Activated CD8-positive, alpha-beta memory T cell treated with anti-CD3 and anti-CD28 coated beads, Interleukin-2, amount 10 ng/mL, durations not matched to agents 7 days and 5 days (primary cell): ENCODE results near the gene MAP4K2. TPM values are rescaled to one million over a fixed set of nuclear protein-coding genes. Genes with fewer than 3 reads are reported as not detected.

Source experiments
- ATAC-seq: fragments of 150-1000 bp; cut with Tn5 transposase; one replicate; pipeline ENCODE4 v1.10.0; 2021; ENCODE audit warnings: moderate library complexity
- CTCF ChIA-PET: fragments of 350-600 bp; sonication (Branson Sonifier 250); formaldehyde crosslinking; loops from one replicate; lab custom pipeline; 2021; ENCODE audit warnings: antibody characterized with exemption; lab: Charles Lee
- DNase-seq: peaks from one replicate; pipeline ENCODE4 v3.0.0-alpha.2; 2020
- H3K27ac Mint-ChIP-seq: one replicate; pipeline ENCODE4 v1.8.0; 2021; ENCODE audit warnings: mild to moderate bottlenecking, mixed read lengths
- H3K27me3 Mint-ChIP-seq: one replicate; pipeline ENCODE4 v1.8.0; 2021; ENCODE audit warnings: mixed read lengths
- H3K36me3 Mint-ChIP-seq: one replicate; pipeline ENCODE4 v1.8.0; 2021; ENCODE audit warnings: mild to moderate bottlenecking, mixed read lengths
- H3K4me1 Mint-ChIP-seq: one replicate; pipeline ENCODE4 v1.8.0; 2021; ENCODE audit warnings: mixed read lengths
- H3K4me3 Mint-ChIP-seq: one replicate; pipeline ENCODE4 v1.8.0; 2021; ENCODE audit warnings: mild to moderate bottlenecking, moderate library complexity, mixed read lengths
- H3K9me3 Mint-ChIP-seq: one replicate; pipeline ENCODE4 v1.8.0; 2022; ENCODE audit warnings: low read depth, mixed read lengths
- total RNA-seq, 2 experiments: library from RNA; stranded (reverse); gene quantifications; one replicate each; pipeline ENCODE4 v1.2.3, GENCODE V29; 2021

MAP4K2 gene
- total RNA-seq, 2 experiments from 2014 or later, result 61.1 to 65.0 TPM

GRCh38 chr11:64776425-64776824, 26.6 kb downstream of the MAP4K2 start:
- Mint-ChIP-seq H3K36me3 (peaks cover 62% of the 10 kb centered on the region), H3K27me3 (peaks cover 3% of the 10 kb centered on the region), H3K4me3 (peak overlapping the region; percentile 97), H3K27ac (peak overlapping the region; percentile 73), H3K9me3 (no peaks in the 10 kb centered on the region), H3K4me1 (peaks cover 78% of the 10 kb centered on the region)
- ATAC-seq (no peak), DNase-seq (no peak)
- CTCF ChIA-PET, result interaction anchor here (1.0 to 6.5 kb wide), 5 partner anchors 10 to 124 kb away, joined by 3 to 66 read pairs (median 4); partner anchors contain the start of gene RASGRP2

- Mint-ChIP-seq H3K4me1 (peaks cover 72% of the 10 kb centered on the region), H3K4me3 (no peak overlapping the region), H3K27me3 (peaks cover 3% of the 10 kb centered on the region), H3K9me3 (no peaks in the 10 kb centered on the region), H3K27ac (peak overlapping the region; percentile 24), H3K36me3 (peaks cover 79% of the 10 kb centered on the region)
- DNase-seq (no peak), ATAC-seq (no peak)
- CTCF ChIA-PET, result interaction anchor here (1.0 to 6.5 kb wide), 4 partner anchors 10 to 86 kb away, joined by 3 to 66 read pairs (median 16); partner anchors contain the start of genes PYGM and RASGRP2
These were observed 28.9 kb downstream of the MAP4K2 start for GRCh38 chr11:64774144-64774543.

GRCh38 chr11:64772303-64773018, 30.6 kb downstream of the MAP4K2 start:
- CTCF ChIA-PET, result interaction anchor here (0.6 to 14.7 kb wide), 5 partner anchors 9 to 1662 kb away, joined by 3 to 294 read pairs (median 10); partner anchors contain the start of genes PYGM and RASGRP2
- Mint-ChIP-seq H3K4me1 (peaks cover 85% of the 10 kb centered on the region), H3K9me3 (no peaks in the 10 kb centered on the region), H3K27ac (peak overlapping the region; percentile 79), H3K4me3 (peak overlapping the region; percentile 28), H3K27me3 (no peaks in the 10 kb centered on the region), H3K36me3 (peaks cover 95% of the 10 kb centered on the region)
- DNase-seq, result no peak
- no peak for ATAC-seq

GRCh38 chr11:64771861-64772260, 31.2 kb downstream of the MAP4K2 start:
- no peaks in the 10 kb centered on the region for H3K9me3 Mint-ChIP-seq
- H3K4me1 Mint-ChIP-seq, result peaks cover 85% of the 10 kb centered on the region
- no peak for ATAC-seq
- H3K4me3 Mint-ChIP-seq, result no peak overlapping the region
- H3K27me3 Mint-ChIP-seq, result no peaks in the 10 kb centered on the region
- peak overlapping the region; percentile 79 for H3K27ac Mint-ChIP-seq
- DNase-seq, result no peak
- H3K36me3 Mint-ChIP-seq, result peaks cover 94% of the 10 kb centered on the region
- CTCF ChIA-PET, result interaction anchor here (1.6 to 14.7 kb wide), 3 partner anchors 8 to 29 kb away, joined by 10 to 294 read pairs (median 11); partner anchors contain the start of genes PYGM and RASGRP2

GRCh38 chr11:64770120-64770519, 32.9 kb downstream of the MAP4K2 start:
- Mint-ChIP-seq H3K27me3 (no peaks in the 10 kb centered on the region), H3K27ac (no peak overlapping the region), H3K4me1 (peaks cover 79% of the 10 kb centered on the region), H3K9me3 (no peaks in the 10 kb centered on the region), H3K36me3 (peaks cover 88% of the 10 kb centered on the region), H3K4me3 (no peak overlapping the region)
- CTCF ChIA-PET, result interaction anchor here (1.5 to 14.7 kb wide), 3 partner anchors 9 to 27 kb away, joined by 6 to 294 read pairs (median 10); partner anchors contain the start of genes PYGM, RASGRP2 and SF1
- ATAC-seq, result no peak
- no peak for DNase-seq

GRCh38 chr11:64769283-64769682, 33.7 kb downstream of the MAP4K2 start:
- no peak overlapping the region for H3K4me3 Mint-ChIP-seq
- peak overlapping the region; percentile 47 for H3K27ac Mint-ChIP-seq
- no peaks in the 10 kb centered on the region for H3K9me3 Mint-ChIP-seq
- H3K36me3 Mint-ChIP-seq, result peaks cover 88% of the 10 kb centered on the region
- CTCF ChIA-PET, result interaction anchor here (2.3 to 14.7 kb wide), 2 partner anchors 10 to 26 kb away, joined by 10 to 294 read pairs; partner anchors contain the start of genes PYGM and RASGRP2
- no peak for DNase-seq
- H3K27me3 Mint-ChIP-seq, result no peaks in the 10 kb centered on the region
- ATAC-seq, result no peak
- H3K4me1 Mint-ChIP-seq, result peaks cover 79% of the 10 kb centered on the region

- Mint-ChIP-seq H3K27me3 (no peaks in the 10 kb centered on the region), H3K4me3 (no peak overlapping the region), H3K36me3 (peaks cover 83% of the 10 kb centered on the region), H3K9me3 (no peaks in the 10 kb centered on the region), H3K27ac (peak overlapping the region; percentile 79), H3K4me1 (peaks cover 82% of the 10 kb centered on the region)
- DNase-seq (no peak), ATAC-seq (no peak)
- CTCF ChIA-PET, result interaction anchor here (0.9 to 14.7 kb wide), 6 partner anchors 9 to 109 kb away, joined by 3 to 294 read pairs (median 7); partner anchors contain the start of genes PYGM, RASGRP2 and SF1
These were observed 34.7 kb downstream of the MAP4K2 start for GRCh38 chr11:64768300-64768694.

- Mint-ChIP-seq H3K4me1 (peaks cover 82% of the 10 kb centered on the region), H3K9me3 (no peaks in the 10 kb centered on the region), H3K36me3 (peaks cover 79% of the 10 kb centered on the region), H3K27ac (peak overlapping the region; percentile 79), H3K27me3 (no peaks in the 10 kb centered on the region), H3K4me3 (no peak overlapping the region)
- DNase-seq (peak; percentile 90), ATAC-seq (peak; percentile 37)
- CTCF ChIA-PET, result interaction anchor here (0.5 to 14.7 kb wide), 7 partner anchors 9 to 110 kb away, joined by 3 to 294 read pairs (median 5); partner anchors contain the start of genes PYGM, RASGRP2 and SF1
These were observed 35.4 kb downstream of the MAP4K2 start for GRCh38 chr11:64767344-64768299.

GRCh38 chr11:64766881-64767280, 36.1 kb downstream of the MAP4K2 start:
- H3K4me1 Mint-ChIP-seq, result peaks cover 82% of the 10 kb centered on the region
- ATAC-seq (no peak), DNase-seq (no peak)
- peaks cover 78% of the 10 kb centered on the region for H3K36me3 Mint-ChIP-seq
- CTCF ChIA-PET, result interaction anchor here (2.2 to 14.7 kb wide), 2 partner anchors 11 to 24 kb away, joined by 9 to 294 read pairs; partner anchors contain the start of gene RASGRP2
- H3K27ac Mint-ChIP-seq, result peak overlapping the region; percentile 79
- H3K27me3 Mint-ChIP-seq, result no peaks in the 10 kb centered on the region
- H3K9me3 Mint-ChIP-seq, result no peaks in the 10 kb centered on the region
- no peak overlapping the region for H3K4me3 Mint-ChIP-seq

- peaks cover 82% of the 10 kb centered on the region for H3K4me1 Mint-ChIP-seq
These were observed 37.0 kb downstream of the MAP4K2 start for GRCh38 chr11:64765851-64766665.

GRCh38 chr11:64765291-64765850, 37.6 kb downstream of the MAP4K2 start:
- H3K27me3 Mint-ChIP-seq, result no peaks in the 10 kb centered on the region
- peak overlapping the region; percentile 87 for H3K27ac Mint-ChIP-seq
- peaks cover 86% of the 10 kb centered on the region for H3K4me1 Mint-ChIP-seq
- CTCF ChIA-PET, result interaction anchor here (1.1 to 14.7 kb wide), 6 partner anchors 9 to 347 kb away, joined by 3 to 294 read pairs (median 5); partner anchors contain the start of gene RASGRP2
- peak overlapping the region; percentile 60 for H3K4me3 Mint-ChIP-seq
- H3K9me3 Mint-ChIP-seq, result no peaks in the 10 kb centered on the region
- ATAC-seq (no peak), DNase-seq (no peak)
- peaks cover 66% of the 10 kb centered on the region for H3K36me3 Mint-ChIP-seq

More at GRCh38 chr11:64765851-64766665, 37.0 kb downstream of the MAP4K2 start:
- DNase-seq, result no peak
- CTCF ChIA-PET, result interaction anchor here (2.2 to 14.7 kb wide), 2 partner anchors 11 to 23 kb away, joined by 9 to 294 read pairs; partner anchors contain the start of gene RASGRP2
- Mint-ChIP-seq H3K36me3 (peaks cover 73% of the 10 kb centered on the region), H3K9me3 (no peaks in the 10 kb centered on the region), H3K4me3 (no peak overlapping the region), H3K27ac (peak overlapping the region; percentile 63), H3K27me3 (no peaks in the 10 kb centered on the region)
- no peak for ATAC-seq
